NCI-H1694 (cell line): Measurements from ENCODE around the gene NCOA7.
"Not testable (repeated sequence)": the region's sequence is repeated elsewhere in the genome, so short reads cannot be mapped to it uniquely, and the experiment has no call there.

Source experiments
- DNase-seq: peaks from one replicate; lab custom pipeline; 2025; lab: John Stamatoyannopoulos, UW

NCOA7 gene

GRCh38 chr6:125791151-125791819 is 525 bp downstream of the NCOA7 start:
- peak; percentile 17 for DNase-seq

GRCh38 chr6:125791820-125792165 is 1.0 kb downstream of the NCOA7 start:
- DNase-seq, result no peak

- DNase-seq, result no peak
Observed at GRCh38 chr6:125792172-125792571, 1.4 kb downstream of the NCOA7 start.

- no peak for DNase-seq
Observed at GRCh38 chr6:125792680-125793079, 1.9 kb downstream of the NCOA7 start.

GRCh38 chr6:125793280-125793679 is 2.5 kb downstream of the NCOA7 start:
- no peak for DNase-seq

GRCh38 chr6:125793863-125794262 is 3.1 kb downstream of the NCOA7 start:
- no peak for DNase-seq

GRCh38 chr6:125794342-125795137 is 3.8 kb downstream of the NCOA7 start:
- DNase-seq, result no peak

GRCh38 chr6:125795301-125795700 is 4.5 kb downstream of the NCOA7 start:
- DNase-seq, result no peak

- DNase-seq, result no peak
Observed at GRCh38 chr6:125797120-125797885, 6.5 kb downstream of the NCOA7 start.

GRCh38 chr6:125797886-125798444 is 7.2 kb downstream of the NCOA7 start:
- DNase-seq, result no peak

GRCh38 chr6:125798734-125799508 is 8.2 kb downstream of the NCOA7 start:
- no peak for DNase-seq

- DNase-seq, result no peak
Observed at GRCh38 chr6:125802383-125802782, 11.6 kb downstream of the NCOA7 start.

GRCh38 chr6:125802943-125803377 is 12.2 kb downstream of the NCOA7 start:
- no peak for DNase-seq

- DNase-seq, result no peak
Observed at GRCh38 chr6:125804264-125804663, 13.5 kb downstream of the NCOA7 start.

GRCh38 chr6:125804866-125805425 is 14.2 kb downstream of the NCOA7 start:
- DNase-seq, result not testable (repeated sequence)

- no peak for DNase-seq
Observed at GRCh38 chr6:125806813-125807212, 16.1 kb downstream of the NCOA7 start.

- DNase-seq, result no peak
Observed at GRCh38 chr6:125807293-125807692, 16.5 kb downstream of the NCOA7 start.

- DNase-seq, result no peak
Observed at GRCh38 chr6:125808060-125808459, 17.3 kb downstream of the NCOA7 start.

GRCh38 chr6:125808591-125808990 is 17.8 kb downstream of the NCOA7 start:
- no peak for DNase-seq

- no peak for DNase-seq
Observed at GRCh38 chr6:125809570-125810170, 18.9 kb downstream of the NCOA7 start.

GRCh38 chr6:125810445-125810844 is 19.7 kb downstream of the NCOA7 start:
- DNase-seq, result no peak
